ENCODE measurements around the gene SDR9C7. TPM values are rescaled to one million over a fixed set of nuclear protein-coding genes. Genes with fewer than 3 reads are reported as not detected.
"Not testable (repeated sequence)": the region's sequence is repeated elsewhere in the genome, so short reads cannot be mapped to it uniquely, and the experiment has no call there.

SDR9C7 gene
- total and polyA plus RNA-seq, 8 donors, result 0.10 to 0.21 (median 0.18) TPM; not detected in 3

DNA sequence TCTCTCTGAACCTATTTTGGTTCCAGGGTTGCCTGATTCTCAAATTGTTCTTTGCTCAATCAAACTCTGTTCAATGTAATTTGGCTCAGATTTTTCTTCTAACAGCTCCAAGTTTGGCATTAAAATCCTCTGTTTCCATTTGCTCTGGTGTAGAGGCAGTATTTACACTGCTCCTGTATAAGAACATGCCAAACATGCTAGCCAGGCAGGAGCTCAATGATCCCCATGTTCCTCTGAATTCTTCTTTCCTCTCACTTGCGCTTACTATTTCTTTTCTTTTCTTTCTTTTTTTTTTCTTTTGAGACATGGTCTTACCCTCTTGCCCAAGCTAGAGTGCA, 17.2 kb downstream of the SDR9C7 start:
- Histone ChIP-seq H3K27ac (no peak overlapping the region), H3K4me1 (no peaks in the 10 kb centered on the region), H3K4me3 (no peak overlapping the region), H3K9me3 (no peaks in the 10 kb centered on the region), H3K27me3 (no peaks in the 10 kb centered on the region), H3K36me3 (no peaks in the 10 kb centered on the region)
- ATAC-seq (no peak), DNase-seq (no peak)
- TF ChIP-seq CTCF (IDR thresholded peaks at IDR 0.05), result no peak
- intact Hi-C loops (cut with DNase I), result no loop called here

DNA sequence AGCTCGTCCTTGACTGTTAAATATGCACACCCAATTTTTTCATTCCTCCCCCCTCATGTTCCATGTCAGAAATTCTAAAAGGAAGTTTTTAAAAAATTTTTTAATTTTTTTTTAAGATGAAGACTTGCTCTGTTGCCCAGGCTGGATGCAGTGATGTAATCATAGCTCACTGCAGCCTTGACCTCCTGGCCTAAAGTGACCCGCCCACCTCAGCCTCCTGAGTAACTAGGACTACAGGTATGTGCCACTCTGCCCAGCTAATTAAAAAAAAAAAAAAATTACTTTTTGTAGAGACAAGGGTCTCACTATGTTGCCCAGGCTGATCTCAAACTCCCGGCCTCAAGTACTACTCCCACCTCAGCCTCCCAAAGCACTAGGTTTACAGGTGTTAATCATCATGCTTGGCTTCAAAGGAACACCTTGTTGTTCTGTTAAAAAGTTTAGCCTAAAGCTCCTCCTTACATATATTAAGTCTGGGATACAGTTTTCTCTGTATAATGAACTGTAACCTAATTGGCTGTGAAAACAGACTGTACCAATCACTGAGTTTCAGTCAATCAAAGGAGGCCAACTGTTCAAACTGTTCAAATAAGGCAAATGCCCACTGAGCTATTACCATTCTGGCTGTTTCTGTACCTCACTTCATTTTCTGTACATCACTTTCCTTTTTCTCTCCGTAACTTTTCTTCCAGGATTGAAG, 17.8 kb downstream of the SDR9C7 start:
- no peak overlapping the region for H3K4me3 ChIP-seq
- intact Hi-C loops (cut with DNase I), result no loop called here
- DNase-seq, result no peak
- no peak for ATAC-seq
- no peaks in the 10 kb centered on the region for H3K27me3 ChIP-seq
- H3K36me3 ChIP-seq, result no peaks in the 10 kb centered on the region
- no peaks in the 10 kb centered on the region for H3K9me3 ChIP-seq
- H3K4me1 ChIP-seq, result no peaks in the 10 kb centered on the region
- no peak for TF ChIP-seq CTCF (IDR thresholded peaks at IDR 0.05)
- H3K27ac ChIP-seq, result no peak overlapping the region

- Histone ChIP-seq H3K27me3 (no peaks in the 10 kb centered on the region), H3K9me3 (peaks cover 0 to 7% of the 10 kb centered on the region in 2 donors), H3K4me3 (no peak overlapping the region), H3K27ac (no peak overlapping the region), H3K4me1 (no peaks in the 10 kb centered on the region), H3K36me3 (no peaks in the 10 kb centered on the region)
- ATAC-seq (no peak), DNase-seq (no peak)
- intact Hi-C loops (cut with DNase I), result no loop called here
- TF ChIP-seq CTCF (IDR thresholded peaks at IDR 0.05), result no peak
These were observed 19.5 kb downstream of the SDR9C7 start for GRCh38 chr12:56914724-56915123.

GRCh38 chr12:56914256-56914655, 20.0 kb downstream of the SDR9C7 start:
- intact Hi-C loops (cut with DNase I), result no loop called here
- TF ChIP-seq CTCF (IDR thresholded peaks at IDR 0.05), result no peak
- H3K9me3 ChIP-seq, result peaks cover 0 to 12% of the 10 kb centered on the region in 2 donors
- no peak overlapping the region for H3K27ac ChIP-seq
- no peak for DNase-seq
- ATAC-seq, result no peak
- H3K27me3 ChIP-seq, result no peaks in the 10 kb centered on the region
- H3K4me3 ChIP-seq, result no peak overlapping the region
- no peaks in the 10 kb centered on the region for H3K4me1 ChIP-seq
- H3K36me3 ChIP-seq, result no peaks in the 10 kb centered on the region

DNA sequence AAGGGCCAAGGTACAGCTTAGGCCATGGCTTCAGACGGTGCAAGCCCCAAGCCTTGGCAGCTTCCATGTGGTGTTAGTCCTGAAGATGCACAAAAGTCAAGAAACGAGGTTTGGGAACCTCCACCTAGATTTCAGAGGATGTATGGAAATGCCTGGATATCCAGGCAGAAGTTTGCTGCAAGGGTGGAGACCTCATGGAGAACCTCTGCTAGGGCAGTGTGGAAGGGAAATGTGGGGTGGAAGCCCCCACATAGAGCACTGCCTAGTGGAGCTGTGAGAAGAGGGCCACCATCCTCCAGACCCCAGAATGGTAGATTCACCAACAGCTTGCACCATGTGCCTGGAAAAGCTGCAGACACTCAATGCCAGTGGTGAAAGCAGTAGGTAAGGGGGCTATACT, 24.8 kb downstream of the SDR9C7 start:
- H3K9me3 ChIP-seq, result peaks cover 0 to 16% of the 10 kb centered on the region in 2 donors
- H3K4me1 ChIP-seq; DNase-seq; ATAC-seq; H3K4me3 ChIP-seq; intact Hi-C loops (cut with DNase I); H3K27me3 ChIP-seq; H3K27ac ChIP-seq; H3K36me3 ChIP-seq: not testable (repeated sequence)

- Histone ChIP-seq H3K27me3 (no peaks in the 10 kb centered on the region), H3K27ac (no peak overlapping the region), H3K4me1 (no peaks in the 10 kb centered on the region), H3K9me3 (peaks cover 0 to 27% of the 10 kb centered on the region in 2 donors), H3K4me3 (no peak overlapping the region), H3K36me3 (no peaks in the 10 kb centered on the region)
- ATAC-seq (no peak), DNase-seq (no peak)
- intact Hi-C loops (cut with DNase I), result no loop called here
- no peak for TF ChIP-seq CTCF (IDR thresholded peaks at IDR 0.05)
These were observed 26.1 kb downstream of the SDR9C7 start for GRCh38 chr12:56908136-56908535.

Data from left lung (tissue), 10 donors.